OCI-LY7 (cell line): Measurements from ENCODE around the gene ZIC4. TPM values are rescaled to one million over a fixed set of nuclear protein-coding genes. Genes with fewer than 3 reads are reported as not detected.

Experiments
- BruUV-seq: library from RNA; stranded (reverse); fragments of 400-500 nt; replicated peaks from 2 replicates; lab custom pipeline; 2021; lab: Mats Ljungman, UMichigan
- CTCF ChIA-PET: fragments of 300-600 bp; sonication (Branson Sonifier 250); formaldehyde crosslinking; loops from one replicate; lab custom pipeline; 2022; ENCODE audit warnings: antibody characterized with exemption; ENCODE audit not compliant: unreplicated experiment; lab: Charles Lee
- POLR2A ChIA-PET: fragments of 300-600 bp; sonication (Branson Sonifier 250); formaldehyde crosslinking; loops from one replicate; lab custom pipeline; 2022; ENCODE audit warnings: antibody characterized with exemption; lab: Charles Lee
- DNase-seq: peaks from one replicate; pipeline ENCODE4 v3.0.0-alpha.2; 2015; ENCODE audit warnings: low spot score
- H2AFZ ChIP-seq: fragments of 200-600 bp; sonication (generic), shearing (Covaris generic); 2 replicates; pipeline ENCODE4 v1.6.1; 2014; ENCODE audit warnings: mild to moderate bottlenecking, antibody characterized with exemption, low read length, moderate library complexity
- H3K27ac ChIP-seq: fragments of 200-600 bp; sonication (generic); 2 replicates; pipeline ENCODE4 v1.5.1; 2014; ENCODE audit warnings: mixed run types, low read depth, mild to moderate bottlenecking, moderate library complexity, low read length, inconsistent platforms; ENCODE audit not compliant: poor library complexity, severe bottlenecking
- H3K36me3 ChIP-seq: fragments of 200-600 bp; sonication (generic); 2 replicates; pipeline ENCODE4 v1.6.1; 2014; ENCODE audit warnings: mild to moderate bottlenecking, antibody characterized with exemption, low read length, moderate library complexity, mixed read lengths; ENCODE audit not compliant: insufficient read depth
- H3K4me1 ChIP-seq: fragments of 200-600 bp; sonication (generic); 2 replicates; pipeline ENCODE4 v1.5.1; 2014; ENCODE audit warnings: mild to moderate bottlenecking, low read length; ENCODE audit not compliant: insufficient read depth, poor library complexity, severe bottlenecking
- H3K4me2 ChIP-seq: fragments of 200-600 bp; sonication (generic); 2 replicates; pipeline ENCODE4 v1.6.1; 2014; ENCODE audit warnings: mild to moderate bottlenecking, low read length
- H3K4me3 ChIP-seq: fragments of 200-600 bp; sonication (generic); 2 replicates; pipeline ENCODE4 v1.5.1; 2014; ENCODE audit warnings: mild to moderate bottlenecking, low read depth, low read length; ENCODE audit not compliant: poor library complexity, severe bottlenecking
- H3K79me2 ChIP-seq: fragments of 200-600 bp; sonication (generic); 2 replicates; pipeline ENCODE4 v1.6.1; 2016; ENCODE audit warnings: low read depth, mild to moderate bottlenecking, low read length, moderate library complexity, mixed read lengths; ENCODE audit not compliant: insufficient read depth
- H3K9me2 ChIP-seq: fragments of 200-600 bp; sonication (generic); 2 replicates; pipeline ENCODE4 v1.6.1; 2016; ENCODE audit warnings: mild to moderate bottlenecking, low read length, mixed read lengths; ENCODE audit not compliant: insufficient read depth
- H3K9me3 ChIP-seq: fragments of 200-600 bp; sonication (generic); 2 replicates; pipeline ENCODE4 v1.6.1; 2014; ENCODE audit warnings: mild to moderate bottlenecking, mixed run types, low read length, mixed read lengths
- H4K20me1 ChIP-seq: fragments of 200-600 bp; sonication (generic); 2 replicates; pipeline ENCODE4 v1.6.1; 2014; ENCODE audit warnings: mild to moderate bottlenecking, antibody characterized with exemption, low read length, moderate library complexity, mixed read lengths; ENCODE audit not compliant: insufficient read depth
- CTCF ChIP-seq: fragments of 200-600 bp; sonication (generic); conservative IDR thresholded peaks from 2 replicates; pipeline ENCODE4 v1.5.1; 2014; ENCODE audit warnings: mild to moderate bottlenecking, antibody characterized with exemption, low read length, moderate library complexity, mixed read lengths
- EZH2phosphoT487 ChIP-seq: fragments of 200-600 bp; sonication (generic); IDR thresholded peaks from 2 replicates; pipeline ENCODE4 v1.6.1; 2018; ENCODE audit warnings: low read depth, borderline replicate concordance, mild to moderate bottlenecking, mixed run types, antibody characterized with exemption, low read length, moderate library complexity, mixed read lengths
- intact Hi-C: fragments of 100-400 bp; cut with micrococcal nuclease; formaldehyde crosslinking; loops from one replicate; pipeline ENCODE4 v1.10.0; 2022; ENCODE audit not compliant: unreplicated experiment
- total RNA-seq, 2 experiments: library from RNA; depleted of rRNA in 1 of 2; stranded (reverse); fragments of >200 nt in 1 of 2; shearing (Covaris generic) in 1 of 2; gene quantifications; 2 replicates each; pipeline ENCODE4 v1.2.3, GENCODE V29; 2014 to 2022

Gene ZIC4
- total RNA-seq, 2 experiments from 2014 or later, result not detected

GRCh38 chr3:147356145-147356908, 50.0 kb downstream of the ZIC4 start:
- Histone ChIP-seq H3K36me3 (no peaks in the 10 kb centered on the region), H3K4me3 (no peak overlapping the region), H3K4me1 (no peaks in the 10 kb centered on the region), H3K9me3 (no peaks in the 10 kb centered on the region), H3K4me2 (no peak overlapping the region), H4K20me1 (no peaks in the 10 kb centered on the region), H3K79me2 (no peaks in the 10 kb centered on the region), H3K27ac (no peak overlapping the region), H2AFZ (no peak overlapping the region), H3K9me2 (no peaks in the 10 kb centered on the region)
- intact Hi-C loops, result no loop called here
- POLR2A ChIA-PET, result interaction anchor here (0.6 to 0.9 kb wide), 2 partner anchors 9 to 943 kb away, joined by 3 read pairs; no protein-coding TSS in a partner anchor
- DNase-seq, result no peak
- CTCF ChIA-PET, result no interaction called here
- TF ChIP-seq CTCF, result no peak
- TF ChIP-seq EZH2phosphoT487, result no peak
- BruUV-seq, result no TSS peak

- Histone ChIP-seq H3K9me3 (no peaks in the 10 kb centered on the region), H3K4me3 (no peak overlapping the region), H2AFZ (no peak overlapping the region), H3K36me3 (no peaks in the 10 kb centered on the region), H4K20me1 (no peaks in the 10 kb centered on the region), H3K79me2 (no peaks in the 10 kb centered on the region), H3K4me1 (no peaks in the 10 kb centered on the region), H3K9me2 (no peaks in the 10 kb centered on the region), H3K4me2 (no peak overlapping the region), H3K27ac (no peak overlapping the region)
- BruUV-seq, result no TSS peak
- intact Hi-C loops, result no loop called here
- CTCF ChIA-PET, result no interaction called here
- TF ChIP-seq CTCF, result no peak
- no peak for TF ChIP-seq EZH2phosphoT487
- DNase-seq, result no peak
- POLR2A ChIA-PET, result interaction anchor here (0.6 to 0.9 kb wide), 2 partner anchors 8 to 942 kb away, joined by 3 read pairs; no protein-coding TSS in a partner anchor
Measured at GRCh38 chr3:147355753-147356090, 50.6 kb downstream of the ZIC4 start.
